SK-N-MC (cell line): ENCODE measurements around the gene TRIP6.

Experiments
- EZH2 ChIP-seq: fragments of 200-600 bp; sonication (generic); IDR thresholded peaks from one replicate; pipeline ENCODE4 v1.6.1; 2017; ENCODE audit warnings: antibody characterized with exemption
- FOXP2 ChIP-seq: optimal IDR thresholded peaks from 2 replicates; pipeline ENCODE3; 2011; ENCODE audit warnings: mild to moderate bottlenecking, moderate library complexity; ENCODE audit not compliant: insufficient read depth; ENCODE audit errors: extremely low read length, control extremely low read depth
- POLR2AphosphoS5 ChIP-seq: IDR thresholded peaks from 2 replicates; pipeline ENCODE4 v1.6.1; 2012; ENCODE audit warnings: mild to moderate bottlenecking, low read depth, low read length, borderline replicate concordance

- TF ChIP-seq POLR2AphosphoS5 = no peak
- TF ChIP-seq EZH2 = no peak
- no peak for TF ChIP-seq FOXP2
Measured at GRCh38 chr7:100823534-100823933, 43.7 kb upstream of the TRIP6 start.
